MV-4-11 (cell line): ENCODE data around the gene ATXN10.
A peak's percentile ranks its signal among the peaks of the same experiment; 100 is the strongest.
"Not testable (repeated sequence)": the region's sequence is repeated elsewhere in the genome, so short reads cannot be mapped to it uniquely, and the experiment has no call there.

Source experiments
- DNase-seq: peaks from one replicate; lab custom pipeline; 2025; lab: John Stamatoyannopoulos, UW

The ATXN10 gene

GRCh38 chr22:45709060-45709739, 37.6 kb downstream of the ATXN10 start:
- DNase-seq: peak; percentile 58

GRCh38 chr22:45709866-45710265, 38.2 kb downstream of the ATXN10 start:
- DNase-seq: no peak

GRCh38 chr22:45710469-45710868, 38.8 kb downstream of the ATXN10 start:
- no peak for DNase-seq

- DNase-seq: not testable (repeated sequence)
Measured at GRCh38 chr22:45714390-45714789, 42.8 kb downstream of the ATXN10 start.

- DNase-seq: no peak
Measured at GRCh38 chr22:45717789-45718188, 46.2 kb downstream of the ATXN10 start.

GRCh38 chr22:45718391-45718790, 46.8 kb downstream of the ATXN10 start:
- no peak for DNase-seq

GRCh38 chr22:45720839-45721378, 49.3 kb downstream of the ATXN10 start:
- no peak for DNase-seq

GRCh38 chr22:45722006-45722405, 50.4 kb downstream of the ATXN10 start:
- DNase-seq: no peak

- DNase-seq: no peak
Measured at GRCh38 chr22:45726081-45726480, 54.4 kb downstream of the ATXN10 start.

GRCh38 chr22:45731041-45731797, 59.6 kb downstream of the ATXN10 start:
- no peak for DNase-seq

- DNase-seq: peak; percentile 4
Measured at GRCh38 chr22:45731798-45732495, 60.3 kb downstream of the ATXN10 start.

- no peak for DNase-seq
Measured at GRCh38 chr22:45735273-45735672, 63.6 kb downstream of the ATXN10 start.

- no peak for DNase-seq
Measured at GRCh38 chr22:45738206-45738605, 66.6 kb downstream of the ATXN10 start.

- no peak for DNase-seq
Measured at GRCh38 chr22:45740236-45740635, 68.6 kb downstream of the ATXN10 start.

- DNase-seq: peak; percentile 94
Measured at GRCh38 chr22:45742866-45743450, 71.3 kb downstream of the ATXN10 start.

GRCh38 chr22:45743687-45744086, 72.1 kb downstream of the ATXN10 start:
- no peak for DNase-seq

GRCh38 chr22:45744442-45744841, 72.8 kb downstream of the ATXN10 start:
- no peak for DNase-seq

- no peak for DNase-seq
Measured at GRCh38 chr22:45750626-45751025, 79.0 kb downstream of the ATXN10 start.

- no peak for DNase-seq
Measured at GRCh38 chr22:45752036-45752435, 80.4 kb downstream of the ATXN10 start.

- no peak for DNase-seq
Measured at GRCh38 chr22:45754822-45755221, 83.2 kb downstream of the ATXN10 start.

GRCh38 chr22:45756558-45756957, 84.9 kb downstream of the ATXN10 start:
- no peak for DNase-seq

- DNase-seq: no peak
Measured at GRCh38 chr22:45757068-45757467, 85.4 kb downstream of the ATXN10 start.
